Measurements from ENCODE around the gene SLC25A22.

Gene SLC25A22

GRCh38 chr11:800473-800872, 2.4 kb upstream of the SLC25A22 start:
- Histone ChIP-seq H3K36me3 (ENCODE audit: insufficient read depth, low read length) (peaks cover 38% of the 10 kb centered on the region), H3K9me2 (ENCODE audit: low read depth, low read length) (no peaks in the 10 kb centered on the region), H3K4me2 (ENCODE audit: low read length) (no peak overlapping the region), H3K9me3 (ENCODE audit: low read length) (no peaks in the 10 kb centered on the region), H3K9ac (ENCODE audit: low read length) (no peak overlapping the region), H2AFZ (ENCODE audit: low read length) (no peak overlapping the region), H4K20me1 (ENCODE audit: insufficient read depth, low read length) (no peaks in the 10 kb centered on the region), H3K27ac (ENCODE audit: low read depth, low read length, poor library complexity, severe bottlenecking) (no peak overlapping the region), H3F3A (ENCODE audit: insufficient read depth, low read length) (no peaks in the 10 kb centered on the region), H3K4me3 (ENCODE audit: low read depth, low read length, poor library complexity, severe bottlenecking) (no peak overlapping the region), H3K4me1 (ENCODE audit: insufficient read depth, low read length, severe bottlenecking) (peaks cover 34% of the 10 kb centered on the region), H3K79me2 (ENCODE audit: insufficient read depth, low read length) (no peaks in the 10 kb centered on the region), H3K27me3 (ENCODE audit: insufficient read depth, low read length) (no peaks in the 10 kb centered on the region)
- no peak for TF ChIP-seq CTCF (IDR thresholded peaks at IDR 0.05; ENCODE audit: low read length)

- TF ChIP-seq CTCF (IDR thresholded peaks at IDR 0.05; ENCODE audit: low read length) (no peak), EZH2 (IDR thresholded peaks at IDR 0.05; ENCODE audit: borderline replicate concordance, low read length) (no peak)
- Histone ChIP-seq H3K79me2 (ENCODE audit: insufficient read depth, low read length) (no peaks in the 10 kb centered on the region), H3K4me2 (ENCODE audit: low read length) (no peak overlapping the region), H3K4me3 (ENCODE audit: low read depth, low read length, poor library complexity, severe bottlenecking) (no peak overlapping the region), H3K9me3 (ENCODE audit: low read length) (no peaks in the 10 kb centered on the region), H3F3A (ENCODE audit: insufficient read depth, low read length) (no peaks in the 10 kb centered on the region), H4K20me1 (ENCODE audit: insufficient read depth, low read length) (no peaks in the 10 kb centered on the region), H3K27ac (ENCODE audit: low read depth, low read length, poor library complexity, severe bottlenecking) (no peak overlapping the region), H3K9me2 (ENCODE audit: low read depth, low read length) (no peaks in the 10 kb centered on the region), H3K9ac (ENCODE audit: low read length) (no peak overlapping the region), H3K27me3 (ENCODE audit: insufficient read depth, low read length) (no peaks in the 10 kb centered on the region), H3K36me3 (ENCODE audit: insufficient read depth, low read length) (peaks cover 38% of the 10 kb centered on the region), H3K4me1 (ENCODE audit: insufficient read depth, low read length, severe bottlenecking) (peaks cover 38% of the 10 kb centered on the region), H2AFZ (ENCODE audit: low read length) (no peak overlapping the region)
These were observed 1.7 kb upstream of the SLC25A22 start for GRCh38 chr11:799641-800316.

- H3K4me2 ChIP-seq (ENCODE audit: low read length): peak overlapping the region; percentile 97
- H3K27me3 ChIP-seq (ENCODE audit: insufficient read depth, low read length): no peaks in the 10 kb centered on the region
- no peak for TF ChIP-seq EZH2 (IDR thresholded peaks at IDR 0.05; ENCODE audit: borderline replicate concordance, low read length)
- no peak for TF ChIP-seq CTCF (IDR thresholded peaks at IDR 0.05; ENCODE audit: low read length)
- H3K79me2 ChIP-seq (ENCODE audit: insufficient read depth, low read length): no peaks in the 10 kb centered on the region
- peaks cover 23% of the 10 kb centered on the region for H3K4me1 ChIP-seq (ENCODE audit: insufficient read depth, low read length, severe bottlenecking)
- peak overlapping the region; percentile 71 for H3K27ac ChIP-seq (ENCODE audit: low read depth, low read length, poor library complexity, severe bottlenecking)
- H3K9me3 ChIP-seq (ENCODE audit: low read length): no peaks in the 10 kb centered on the region
- H3K36me3 ChIP-seq (ENCODE audit: insufficient read depth, low read length): peaks cover 35% of the 10 kb centered on the region
- no peaks in the 10 kb centered on the region for H4K20me1 ChIP-seq (ENCODE audit: insufficient read depth, low read length)
- no peak overlapping the region for H2AFZ ChIP-seq (ENCODE audit: low read length)
- peak overlapping the region; percentile 83 for H3K9ac ChIP-seq (ENCODE audit: low read length)
- H3F3A ChIP-seq (ENCODE audit: insufficient read depth, low read length): no peaks in the 10 kb centered on the region
- H3K9me2 ChIP-seq (ENCODE audit: low read depth, low read length): no peaks in the 10 kb centered on the region
- peak overlapping the region; percentile 86 for H3K4me3 ChIP-seq (ENCODE audit: low read depth, low read length, poor library complexity, severe bottlenecking)
These were observed 587 bp downstream of the SLC25A22 start for GRCh38 chr11:797296-798092.
